GM19395 (cell line): ENCODE results near the gene CEP170B.
"Not testable (repeated sequence)": the region's sequence is repeated elsewhere in the genome, so short reads cannot be mapped to it uniquely, and the experiment has no call there.

Experiments
- ATAC-seq: cut with Tn5 transposase; IDR thresholded peaks from one replicate; pipeline ENCODE4 v1.9.1; 2021; ENCODE audit warnings: mild to moderate bottlenecking, moderate library complexity; ENCODE audit not compliant: unreplicated experiment

The CEP170B gene

GRCh38 chr14:104865081-104865630, at the start of gene CEP170B:
Gene CEP170B (plus strand): TSS chr14:104865268. CDS start chr14:104868451, 3,183 bp downstream.
- no peak for ATAC-seq

DNA sequence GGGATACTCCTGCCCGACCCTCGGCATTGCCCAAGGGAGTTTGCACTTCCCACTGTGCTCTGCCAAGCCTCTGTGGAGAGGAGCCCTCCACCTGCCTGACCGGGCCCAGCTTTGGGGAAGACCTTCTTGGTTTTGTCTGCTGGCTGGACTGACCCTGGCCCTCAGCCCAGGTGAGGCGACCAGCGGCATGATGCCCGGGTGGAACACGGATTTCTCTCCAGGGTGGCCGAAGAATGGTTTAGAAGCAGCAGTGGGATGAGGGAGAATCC, 48.5 kb upstream of the CEP170B start:
- peak; percentile 11 for ATAC-seq

DNA sequence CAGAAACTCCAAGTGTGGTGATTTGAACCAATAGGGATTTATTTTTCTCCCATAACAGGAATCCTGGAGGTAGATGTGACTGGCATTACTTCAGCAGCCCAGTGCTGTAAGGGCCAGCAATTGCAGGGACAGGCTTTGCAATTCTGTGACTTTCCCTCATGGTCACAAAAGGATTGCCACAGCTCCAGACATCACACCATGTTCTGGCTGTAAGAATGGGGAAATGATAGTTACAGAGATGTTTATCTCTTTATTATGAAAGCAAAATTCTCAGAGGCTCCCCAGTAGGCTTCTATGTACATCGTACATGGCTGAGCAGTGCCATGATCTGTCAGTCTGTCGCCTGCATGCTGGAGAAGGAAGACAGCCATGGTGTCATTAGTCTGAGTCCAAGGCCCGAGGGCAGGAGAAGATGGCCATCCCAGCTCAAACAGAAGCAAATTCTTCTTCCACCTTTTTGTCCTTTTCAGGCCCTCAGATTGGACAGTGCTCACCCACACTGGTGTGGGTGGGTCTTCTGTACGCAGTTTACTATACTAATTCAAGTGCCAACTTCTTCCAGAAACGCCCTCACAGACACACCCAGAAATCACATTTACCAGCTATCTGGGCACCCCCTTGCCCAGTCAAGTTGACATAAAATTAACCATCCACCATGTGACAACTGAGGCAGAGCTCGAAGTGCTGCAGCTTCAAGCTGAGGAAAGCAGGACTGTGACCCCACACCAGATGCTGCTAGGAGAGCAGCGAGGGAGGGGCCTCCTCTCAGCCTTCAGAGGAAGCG, 46.9 kb upstream of the CEP170B start:
- no peak for ATAC-seq

- no peak for ATAC-seq
Observed at GRCh38 chr14:104818714-104819161, 46.3 kb upstream of the CEP170B start.

- no peak for ATAC-seq
Observed at GRCh38 chr14:104819361-104819781, 45.7 kb upstream of the CEP170B start.

DNA sequence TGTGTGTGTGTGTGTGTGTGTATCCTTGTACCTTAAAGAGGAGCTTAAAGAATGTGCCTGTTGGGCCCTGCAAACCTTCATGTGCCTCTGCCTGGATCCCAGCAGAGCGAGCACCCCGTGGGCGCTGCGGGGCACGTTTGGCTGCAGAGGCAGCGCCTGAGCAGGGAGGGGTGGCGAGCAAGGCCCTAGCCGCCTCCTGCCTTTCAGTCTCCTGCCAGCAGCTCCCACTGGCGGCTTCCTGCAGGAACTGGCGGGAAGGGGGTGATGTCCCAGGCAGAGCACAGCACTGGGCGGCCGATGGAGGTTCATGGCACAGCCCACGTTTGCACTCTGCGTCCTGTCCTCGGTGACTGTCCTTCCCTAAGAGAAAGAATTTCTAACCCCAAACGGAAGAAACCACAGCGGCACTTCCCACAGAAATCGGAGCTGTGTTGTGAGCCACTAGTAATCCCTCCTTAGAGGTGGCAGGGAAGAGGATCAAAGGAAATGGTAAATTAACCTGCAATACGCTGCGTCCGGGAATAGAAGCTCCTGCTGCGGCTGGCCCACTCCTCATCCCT, 44.3 kb upstream of the CEP170B start:
- no peak for ATAC-seq

DNA sequence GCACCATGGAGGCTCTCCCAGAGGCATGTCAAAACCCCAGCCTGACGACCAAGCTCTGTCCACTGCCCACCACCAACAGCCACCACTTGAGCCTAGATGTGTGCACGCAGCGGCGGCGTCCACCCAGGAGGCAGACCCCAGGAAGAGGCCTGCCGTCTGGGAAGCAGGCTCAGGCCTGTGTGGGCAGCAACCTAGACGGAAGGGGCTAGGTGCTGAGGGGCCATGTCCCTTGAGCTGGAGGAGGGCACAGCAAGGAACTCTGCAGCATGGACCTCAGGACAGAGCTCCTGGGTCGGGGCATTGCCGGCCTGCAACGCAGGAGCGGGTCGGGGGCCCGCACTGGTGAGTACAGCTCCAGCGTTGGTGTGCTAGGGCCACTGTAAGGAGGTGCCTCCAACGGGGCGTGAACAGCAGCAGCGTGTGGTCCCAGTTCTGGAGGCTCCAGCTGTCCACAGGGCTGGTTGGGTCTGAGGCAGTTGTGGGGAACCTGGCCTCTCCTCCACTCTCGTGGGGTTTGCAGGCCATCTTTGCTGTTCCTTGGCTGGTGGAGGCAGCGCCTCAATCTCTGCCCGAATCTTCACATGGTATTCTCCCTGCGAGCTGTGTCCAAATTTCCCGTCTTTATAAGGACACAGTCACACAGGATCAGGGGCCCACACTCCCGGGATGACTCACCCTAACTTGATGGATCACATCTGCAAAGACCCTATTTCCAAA, 43.7 kb upstream of the CEP170B start:
- ATAC-seq: no peak

DNA sequence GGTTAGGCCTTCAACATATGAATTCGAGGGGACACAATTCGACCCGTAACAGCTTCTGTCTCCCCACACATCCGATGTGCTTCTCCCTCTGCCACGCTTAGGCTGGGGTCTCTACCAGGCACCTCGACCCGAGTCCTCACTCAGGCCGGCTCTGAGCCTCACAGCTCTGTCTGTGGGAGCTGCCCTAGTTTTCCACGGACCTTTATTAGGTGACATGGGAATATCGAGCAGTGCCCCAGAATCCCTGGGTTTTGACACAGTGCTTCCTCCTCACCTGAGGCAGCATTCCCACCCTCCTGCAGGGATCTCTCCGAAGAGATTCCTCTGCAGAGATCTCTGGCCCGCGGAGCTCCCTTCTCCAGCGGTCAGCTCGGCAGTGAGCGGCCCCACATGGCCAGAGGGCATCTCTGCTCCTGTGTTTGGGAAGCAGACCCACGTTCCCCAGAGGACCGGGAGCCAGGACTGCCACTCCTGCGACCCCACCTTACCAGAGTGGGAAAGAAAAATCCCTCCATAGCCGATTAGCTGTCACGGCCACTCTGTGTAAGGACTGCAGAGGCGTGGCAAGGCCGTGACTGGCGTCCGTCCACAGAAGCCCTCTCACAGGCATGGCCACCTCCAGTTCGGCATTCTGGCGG, 43.0 kb upstream of the CEP170B start:
- no peak for ATAC-seq

- ATAC-seq: no peak
Observed at GRCh38 chr14:104822821-104823615, 42.0 kb upstream of the CEP170B start.

- ATAC-seq: no peak
Observed at GRCh38 chr14:104824353-104824997, 40.6 kb upstream of the CEP170B start.

DNA sequence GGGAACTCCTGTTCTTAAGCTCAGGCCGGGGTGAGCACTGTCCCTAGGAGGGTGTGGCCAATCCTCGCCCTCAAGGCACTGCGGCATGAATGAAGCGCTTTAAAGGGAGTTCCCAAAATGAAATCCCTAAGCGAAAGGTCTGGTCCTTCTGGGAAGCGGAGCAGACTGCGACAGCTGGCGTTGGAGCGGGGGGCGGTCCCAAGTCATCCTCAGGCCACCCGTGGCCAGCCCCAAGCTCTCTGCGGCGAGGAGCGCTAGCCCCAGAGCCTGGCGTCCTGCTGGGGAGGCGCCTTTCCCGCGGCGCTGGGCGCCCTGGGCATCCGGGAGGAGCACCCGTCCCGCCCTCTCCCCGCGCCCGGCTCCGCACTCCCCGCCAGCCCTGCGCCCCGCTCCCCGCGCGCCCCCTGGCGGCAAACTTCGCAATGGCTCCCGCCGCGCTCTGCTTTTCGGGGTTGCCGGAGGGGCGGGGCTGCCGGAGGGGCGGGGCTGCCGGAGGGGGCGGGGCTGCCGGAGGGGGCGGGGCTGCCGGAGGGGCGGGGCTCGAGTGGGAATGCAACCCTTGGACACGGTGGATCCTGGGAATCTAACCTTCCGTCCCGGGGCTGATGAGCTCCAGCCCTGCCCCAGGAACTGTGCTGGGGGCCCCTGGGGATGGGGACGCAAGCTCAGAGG, 38.7 kb upstream of the CEP170B start:
- ATAC-seq: peak; percentile 54

DNA sequence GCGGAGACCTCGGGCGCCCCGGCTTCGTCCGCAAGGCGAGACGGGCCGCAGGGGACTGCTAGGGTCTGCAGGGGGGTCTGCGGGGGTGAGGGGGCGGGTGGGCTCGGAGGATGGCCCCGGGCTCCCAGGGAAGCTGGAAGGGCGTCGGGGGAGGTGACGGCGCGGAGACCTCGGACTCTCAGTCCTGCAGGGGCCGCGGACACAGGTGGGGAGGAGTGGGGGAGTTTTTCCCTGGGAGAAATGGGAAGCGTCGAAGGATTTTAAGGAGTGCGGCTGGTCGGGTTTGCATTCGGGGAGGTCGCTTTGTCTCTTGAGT, 38.2 kb upstream of the CEP170B start:
- no peak for ATAC-seq

- ATAC-seq: no peak
Observed at GRCh38 chr14:104827177-104828055, 37.7 kb upstream of the CEP170B start.

- no peak for ATAC-seq
Observed at GRCh38 chr14:104830781-104831180, 34.3 kb upstream of the CEP170B start.

GRCh38 chr14:104836171-104836935, 28.7 kb upstream of the CEP170B start:
- not testable (repeated sequence) for ATAC-seq

GRCh38 chr14:104841730-104842129, 23.3 kb upstream of the CEP170B start:
- no peak for ATAC-seq

DNA sequence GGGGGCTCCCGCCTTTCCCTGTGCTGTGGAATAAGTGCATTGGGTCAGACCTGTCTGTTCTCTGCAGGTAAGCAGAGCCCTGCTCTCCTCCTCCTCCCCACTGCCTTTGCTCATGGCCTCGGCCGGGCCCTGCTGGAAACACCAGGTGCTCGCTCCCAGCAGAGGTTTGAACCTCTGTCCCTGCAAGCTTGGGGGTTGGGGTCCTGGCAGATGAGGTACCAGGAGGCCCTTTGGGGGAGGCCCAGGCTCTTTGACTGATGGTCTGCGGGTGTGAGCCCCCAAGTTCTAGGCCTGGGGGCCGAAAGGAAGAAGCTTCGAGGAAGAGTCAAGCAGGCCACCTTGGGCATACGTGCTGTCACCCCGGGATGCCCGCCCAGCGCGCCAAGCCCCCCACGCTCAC, 22.1 kb upstream of the CEP170B start:
- no peak for ATAC-seq
